Stimulated activated CD4-positive, alpha-beta T cell treated with anti-CD3 and anti-CD28 coated beads, Interleukin-12 subunit alpha, Interleukin-12 subunit beta, amount 100 ng/mL, for 24 hours (primary cell): ENCODE data around the gene DGKG.
A peak's percentile ranks its signal among the peaks of the same experiment; 100 is the strongest.

Experiments
- DNase-seq, 2 experiments: peaks; one replicate each; pipeline ENCODE4 v3.0.0-alpha.2; 2020; ENCODE audit warnings: low read depth in 2 of 2

DGKG gene

GRCh38 chr3:186241910-186242821 lies 119.9 kb downstream of the DGKG start:
- peak; percentile 26 to 46 for DNase-seq

GRCh38 chr3:186239321-186239720 lies 122.7 kb downstream of the DGKG start:
- no peak for DNase-seq

GRCh38 chr3:186237915-186238314 lies 124.1 kb downstream of the DGKG start:
- DNase-seq = no peak

GRCh38 chr3:186236357-186237020 lies 125.5 kb downstream of the DGKG start:
- no peak for DNase-seq

GRCh38 chr3:186235554-186235953 lies 126.5 kb downstream of the DGKG start:
- DNase-seq = no peak

GRCh38 chr3:186234152-186234551 lies 127.9 kb downstream of the DGKG start:
- DNase-seq = no peak

GRCh38 chr3:186226482-186226881 lies 135.6 kb downstream of the DGKG start:
- no peak for DNase-seq

GRCh38 chr3:186225603-186226002 lies 136.4 kb downstream of the DGKG start:
- no peak for DNase-seq

GRCh38 chr3:186224041-186224610 lies 137.9 kb downstream of the DGKG start:
- no peak for DNase-seq

GRCh38 chr3:186223476-186223875 lies 138.6 kb downstream of the DGKG start:
- no peak for DNase-seq

GRCh38 chr3:186221760-186222378 lies 140.2 kb downstream of the DGKG start:
- DNase-seq = no peak

- no peak for DNase-seq
Observed at GRCh38 chr3:186220911-186221645, 141.0 kb downstream of the DGKG start.

- no peak for DNase-seq
Observed at GRCh38 chr3:186220365-186220764, 141.7 kb downstream of the DGKG start.

- no peak for DNase-seq
Observed at GRCh38 chr3:186219211-186219638, 142.8 kb downstream of the DGKG start.

- no peak for DNase-seq
Observed at GRCh38 chr3:186218421-186218820, 143.6 kb downstream of the DGKG start.

GRCh38 chr3:186217820-186218164 lies 144.2 kb downstream of the DGKG start:
- DNase-seq = no peak

- no peak for DNase-seq
Observed at GRCh38 chr3:186216900-186217819, 144.9 kb downstream of the DGKG start.

GRCh38 chr3:186214670-186215069 lies 147.4 kb downstream of the DGKG start:
- no peak for DNase-seq

GRCh38 chr3:186213946-186214345 lies 148.1 kb downstream of the DGKG start:
- DNase-seq = no peak

GRCh38 chr3:186212611-186213010 lies 149.4 kb downstream of the DGKG start:
- no peak for DNase-seq
